GM20431 (cell line): ENCODE measurements around the gene OVOL2.
"Not testable (repeated sequence)": the region's sequence is repeated elsewhere in the genome, so short reads cannot be mapped to it uniquely, and the experiment has no call there.

Source experiments
- in situ Hi-C: fragments of 300-500 bp; cut with MseI, MboI; formaldehyde crosslinking; loops from one replicate; pipeline ENCODE4 v1.15.0; 2020; ENCODE audit warnings: low sequenced_read_pairs; ENCODE audit not compliant: unreplicated experiment

OVOL2 gene

GRCh38 chr20:18057101-18057993 lies at the start of gene OVOL2:
TSS of gene OVOL2 (minus strand) at chr20:18057916. CDS start at chr20:18057634, 282 bp downstream.
- in situ Hi-C loops, result no loop called here

GRCh38 chr20:18103497-18103896 lies 45.8 kb upstream of the OVOL2 start:
- in situ Hi-C loops, result no loop called here

- in situ Hi-C loops, result no loop called here
These were observed 43.6 kb upstream of the OVOL2 start for GRCh38 chr20:18101125-18101810.

- in situ Hi-C loops, result not testable (repeated sequence)
These were observed 42.9 kb upstream of the OVOL2 start for GRCh38 chr20:18100569-18100968.

- in situ Hi-C loops, result no loop called here
These were observed 36.5 kb upstream of the OVOL2 start for GRCh38 chr20:18094191-18094590.

GRCh38 chr20:18093388-18093787 lies 35.7 kb upstream of the OVOL2 start:
- in situ Hi-C loops, result no loop called here

GRCh38 chr20:18092890-18093289 lies 35.2 kb upstream of the OVOL2 start:
- in situ Hi-C loops, result no loop called here

- in situ Hi-C loops, result no loop called here
These were observed 33.9 kb upstream of the OVOL2 start for GRCh38 chr20:18091623-18092022.

GRCh38 chr20:18090477-18090876 lies 32.8 kb upstream of the OVOL2 start:
- in situ Hi-C loops, result no loop called here

- in situ Hi-C loops, result no loop called here
These were observed 32.3 kb upstream of the OVOL2 start for GRCh38 chr20:18090044-18090443.

- in situ Hi-C loops, result not testable (repeated sequence)
These were observed 31.1 kb upstream of the OVOL2 start for GRCh38 chr20:18088841-18089240.

GRCh38 chr20:18088298-18088697 lies 30.6 kb upstream of the OVOL2 start:
- in situ Hi-C loops, result not testable (repeated sequence)

- in situ Hi-C loops, result no loop called here
These were observed 29.3 kb upstream of the OVOL2 start for GRCh38 chr20:18087054-18087453.

GRCh38 chr20:18080836-18081235 lies 23.1 kb upstream of the OVOL2 start:
- in situ Hi-C loops, result not testable (repeated sequence)

GRCh38 chr20:18079756-18080353 lies 22.1 kb upstream of the OVOL2 start:
- in situ Hi-C loops, result no loop called here

- in situ Hi-C loops, result no loop called here
These were observed 19.4 kb upstream of the OVOL2 start for GRCh38 chr20:18077157-18077556.

GRCh38 chr20:18072532-18072931 lies 14.8 kb upstream of the OVOL2 start:
- in situ Hi-C loops, result no loop called here

GRCh38 chr20:18066421-18067333 lies 9.0 kb upstream of the OVOL2 start:
- in situ Hi-C loops, result no loop called here

- in situ Hi-C loops, result no loop called here
These were observed 6.0 kb upstream of the OVOL2 start for GRCh38 chr20:18063676-18064075.

- in situ Hi-C loops, result no loop called here
These were observed 1.9 kb upstream of the OVOL2 start for GRCh38 chr20:18059603-18060002.
